Measurements from ENCODE around the gene ZFR2. TPM values are rescaled to one million over a fixed set of nuclear protein-coding genes. Genes with fewer than 3 reads are reported as not detected.

The ZFR2 gene
- total and polyA plus RNA-seq, 2 of the 8 experiments (the other 6 are each of a cell fraction or from before 2014, with no cell fraction given): 14.5 to 28.4 TPM

GRCh38 chr19:3778899-3779723, 89.7 kb downstream of the ZFR2 start:
- Histone ChIP-seq H4K8ac (ENCODE audit: extremely low read depth, insufficient read depth, low read length) (no peak overlapping the region), H4K5ac (ENCODE audit: insufficient read length, low read depth, low read length) (no peak overlapping the region), H3K14ac (ENCODE audit: insufficient read length) (no peak overlapping the region), H3K56ac (replicated peaks; ENCODE audit: insufficient read length, low read depth, low read length) (no peak overlapping the region), H4K20me1 (replicated peaks in 1 of 2; ENCODE audit: control insufficient read depth in 1 of 2, insufficient read depth in 2 of 2, low read length in 2 of 2) (peaks cover 0 to 3% of the 10 kb centered on the region in 2 experiments), H3K9me3 (ENCODE audit: insufficient read depth in 2 of 2, low read depth in 1 of 2, low read length in 1 of 2) (peaks cover 17 to 22% of the 10 kb centered on the region in 2 experiments), H3K4me2 (ENCODE audit: insufficient read depth in 1 of 2, low read depth in 2 of 2, low read length in 2 of 2) (no peak overlapping the region), H4K91ac (replicated peaks; ENCODE audit: insufficient read length, low read length) (no peak overlapping the region), H3K79me2 (ENCODE audit: control insufficient read depth in 1 of 2, insufficient read depth in 2 of 2, low read length in 2 of 2) (no peaks in the 10 kb centered on the region), H3K4me3 (ENCODE audit: extremely low read depth in 1 of 4, insufficient read depth in 2 of 4, low read depth in 3 of 4, low read length in 4 of 4) (no peak overlapping the region), H2BK20ac (ENCODE audit: low read length) (no peak overlapping the region), H3K23ac (ENCODE audit: insufficient read length) (no peak overlapping the region), H3K79me1 (ENCODE audit: low read depth, low read length) (no peaks in the 10 kb centered on the region), H3K4ac (replicated peaks; ENCODE audit: insufficient read length, low read depth, low read length) (no peak overlapping the region), H2AK5ac (ENCODE audit: low read depth, low read length) (no peak overlapping the region), H3K36me3 (ENCODE audit: control insufficient read depth in 2 of 4, insufficient read depth in 4 of 4, low read length in 3 of 4) (peaks cover 0 to 14% (median 3%) of the 10 kb centered on the region in 4 experiments; a peak in 2 of 8 replicates), H3K9ac (replicated peaks in 1 of 4; ENCODE audit: extremely low read depth in 1 of 4, low read depth in 3 of 4, low read length in 3 of 4) (no peak overlapping the region), H3K27me3 (replicated peaks in 1 of 4; ENCODE audit: control insufficient read depth in 3 of 4, extremely low read depth in 1 of 4, insufficient read depth in 3 of 4, low read length in 3 of 4) (no peaks in the 10 kb centered on the region; a peak in 1 of 7 replicates), H3K18ac (ENCODE audit: extremely low read depth, low read length) (no peak overlapping the region), H3K27ac (ENCODE audit: low read depth, low read length) (no peak overlapping the region), H3K4me1 (replicated peaks in 1 of 4; ENCODE audit: control insufficient read depth in 3 of 4, insufficient read depth in 4 of 4, low read length in 3 of 4) (no peaks in the 10 kb centered on the region), H2BK12ac (ENCODE audit: low read depth, low read length) (no peak overlapping the region), H3K23me2 (ENCODE audit: low read depth, low read length) (peaks cover 6% of the 10 kb centered on the region; the same call in 1 of the 2 replicates), H2BK120ac (replicated peaks; ENCODE audit: low read depth, low read length) (no peak overlapping the region), H2AFZ (ENCODE audit: low read length) (no peak overlapping the region), H2BK15ac (ENCODE audit: low read length) (no peak overlapping the region), H2BK5ac (ENCODE audit: low read depth, low read length) (no peak overlapping the region)
- CTCF ChIA-PET (ENCODE audit: partially characterized antibody): interaction anchor here (0.7 to 2.0 kb wide), 3 partner anchors 43 to 105 kb away, joined by 3 to 9 read pairs (median 3); no protein-coding TSS in a partner anchor
- POLR2A ChIA-PET (ENCODE audit: partially characterized antibody): interaction anchor here (0.9 to 2.3 kb wide), 6 partner anchors 9 to 206 kb away, joined by 3 to 7 read pairs (median 4); partner anchors contain the start of gene EEF2
- 94% methylated on average over 30 of the region's 44 CpGs; no CpG with 5 or more reads in 1 of the 2 experiments for WGBS, 2 experiments (ENCODE audit: extremely low coverage in 1 of 2, insufficient coverage in 1 of 2, insufficient read length in 1 of 2, insufficient replicate concordance in 2 of 2, low coverage in 1 of 2, low lambda C conversion rate in 2 of 2, missing lambda C conversion rate in 1 of 2)
- TF ChIP-seq PHF8 (conservative IDR thresholded peaks at IDR 0.05; ENCODE audit: low read depth, low read length): no peak
- TF ChIP-seq CBX5 (IDR thresholded peaks at IDR 0.05; ENCODE audit: low read depth, low read length): no peak
- TF ChIP-seq HDAC6 (IDR thresholded peaks at IDR 0.05; ENCODE audit: low read depth, low read length): no peak
- TF ChIP-seq RXRA (IDR thresholded peaks at IDR 0.05; ENCODE audit: insufficient read depth, low read depth, low read length): no peak
- no peak for TF ChIP-seq POLR2AphosphoS5 (IDR thresholded peaks at IDR 0.05; ENCODE audit: low read depth, low read length)
- TF ChIP-seq POLR2A (IDR thresholded peaks at IDR 0.05; ENCODE audit: control extremely low read depth in 1 of 2, low read depth in 2 of 2, low read length in 2 of 2): no peak
- TF ChIP-seq NANOG (IDR thresholded peaks at IDR 0.05; ENCODE audit: insufficient read depth, low read depth, low read length, poor library complexity, severe bottlenecking): no peak
- FAIRE-seq (no peak), DNase-seq (ENCODE audit: low read depth in 1 of 2, low spot score in 2 of 2) (no peak)

Measured in H1 (cell line).